ENCODE data around the gene USP17L10.
"Not testable (repeated sequence)": the region's sequence is repeated elsewhere in the genome, so short reads cannot be mapped to it uniquely, and the experiment has no call there.

USP17L10 gene

GRCh38 chr4:9210357-9210756 lies at the start of gene USP17L10:
Gene USP17L10, plus strand, starts transcription at chr4:9210657. Its CDS starts 0 bp downstream, at chr4:9210657.
- DNase-seq: not testable (repeated sequence)

- DNase-seq: not testable (repeated sequence)
Measured at GRCh38 chr4:9165990-9166389, 44.5 kb upstream of the USP17L10 start.

- DNase-seq: not testable (repeated sequence)
Measured at GRCh38 chr4:9169791-9170459, 40.5 kb upstream of the USP17L10 start, which contains the start of gene FAM90A26. Gene FAM90A26, plus strand, starts transcription at chr4:9170409. Its CDS starts 2,764 bp downstream, at chr4:9173173.

GRCh38 chr4:9214701-9215100 lies 4.2 kb downstream of the USP17L10 start:
- DNase-seq: not testable (repeated sequence)

- DNase-seq: not testable (repeated sequence)
Measured at GRCh38 chr4:9215105-9215504, 4.6 kb downstream of the USP17L10 start, which contains the start of gene USP17L11. Gene USP17L11, plus strand, starts transcription at chr4:9215405. Its CDS starts 0 bp downstream, at chr4:9215405.

- not testable (repeated sequence) for DNase-seq
Measured at GRCh38 chr4:9219852-9220251, 9.4 kb downstream of the USP17L10 start, which contains the start of gene USP17L12. Gene USP17L12, plus strand, starts transcription at chr4:9220152. Its CDS starts 0 bp downstream, at chr4:9220152.

GRCh38 chr4:9224596-9224995 lies 14.1 kb downstream of the USP17L10 start, which contains the start of gene USP17L13:
Gene USP17L13, plus strand, starts transcription at chr4:9224896. Its CDS starts 0 bp downstream, at chr4:9224896.
- DNase-seq: not testable (repeated sequence)

- not testable (repeated sequence) for DNase-seq
Measured at GRCh38 chr4:9230249-9230648, 19.8 kb downstream of the USP17L10 start.

GRCh38 chr4:9234085-9234484 lies 23.6 kb downstream of the USP17L10 start, which contains the start of gene USP17L15:
Gene USP17L15, plus strand, starts transcription at chr4:9234385. Its CDS starts 0 bp downstream, at chr4:9234385.
- DNase-seq: not testable (repeated sequence)

GRCh38 chr4:9238461-9238860 lies 28.0 kb downstream of the USP17L10 start:
- DNase-seq: not testable (repeated sequence)

GRCh38 chr4:9243579-9243978 lies 33.1 kb downstream of the USP17L10 start, which contains the start of gene USP17L17:
Gene USP17L17, plus strand, starts transcription at chr4:9243879. Its CDS starts 0 bp downstream, at chr4:9243879.
- not testable (repeated sequence) for DNase-seq

- DNase-seq: not testable (repeated sequence)
Measured at GRCh38 chr4:9247953-9248680, 37.7 kb downstream of the USP17L10 start, which contains the start of gene USP17L18. Gene USP17L18, plus strand, starts transcription at chr4:9248630. Its CDS starts 0 bp downstream, at chr4:9248630.

GRCh38 chr4:9253078-9253477 lies 42.6 kb downstream of the USP17L10 start, which contains the start of gene USP17L19:
Gene USP17L19, plus strand, starts transcription at chr4:9253378. Its CDS starts 0 bp downstream, at chr4:9253378.
- DNase-seq: not testable (repeated sequence)

- not testable (repeated sequence) for DNase-seq
Measured at GRCh38 chr4:9257824-9258223, 47.4 kb downstream of the USP17L10 start, which contains the start of gene USP17L20. Gene USP17L20, plus strand, starts transcription at chr4:9258124. Its CDS starts 0 bp downstream, at chr4:9258124.

Measured in activated naive CD4-positive, alpha-beta T cell treated with Interleukin-2 at 50 U/mL for 16 hours (primary cell).